ENCODE measurements around the gene FAIM2.

- TF ChIP-seq CTCF (IDR thresholded peaks at IDR 0.05; ENCODE audit: extremely low read depth in 1 of 2, insufficient read depth in 1 of 2, low read depth in 1 of 2, low read length in 2 of 2) (no peak), GATA2 (IDR thresholded peaks at IDR 0.05; ENCODE audit: insufficient read depth, insufficient read length, low read depth, low read length) (no peak), EZH2 (IDR thresholded peaks at IDR 0.05; ENCODE audit: borderline replicate concordance, low read depth, low read length, severe bottlenecking) (no peak), POLR2A (IDR thresholded peaks at IDR 0.05; ENCODE audit: low read depth, low read length) (no peak), FOS (IDR thresholded peaks at IDR 0.05; ENCODE audit: borderline replicate concordance, insufficient read depth, low read length) (no peak), MAX (IDR thresholded peaks at IDR 0.05; ENCODE audit: insufficient read depth, insufficient read length) (no peak), MYC (IDR thresholded peaks at IDR 0.05; ENCODE audit: low read depth, low read length) (no peak), POLR2AphosphoS5 (IDR thresholded peaks at IDR 0.05; ENCODE audit: insufficient read depth, low read depth, low read length) (no peak)
These were observed 38.5 kb downstream of the FAIM2 start for GRCh38 chr12:49865109-49865781.
